Dendritic cell treated with granulocyte-macrophage colony-stimulating factor and Interleukin-4, amounts not matched to agents 40 ng/mL and 50 ng/mL, for 4 days (primary cell): ENCODE data around the gene E2F4.

ENCODE experiments used
- H3K27ac Mint-ChIP-seq: one replicate; pipeline ENCODE4 v1.8.0; 2022; ENCODE audit warnings: mild to moderate bottlenecking, mixed read lengths
- H3K27me3 Mint-ChIP-seq: one replicate; pipeline ENCODE4 v1.8.0; 2022; ENCODE audit warnings: mild to moderate bottlenecking, mixed read lengths
- H3K36me3 Mint-ChIP-seq: one replicate; pipeline ENCODE4 v1.8.0; 2022; ENCODE audit warnings: low read depth, mixed read lengths
- H3K4me1 Mint-ChIP-seq: one replicate; pipeline ENCODE4 v1.8.0; 2022; ENCODE audit warnings: low read depth, mixed read lengths
- H3K4me3 Mint-ChIP-seq: one replicate; pipeline ENCODE4 v1.8.0; 2022; ENCODE audit warnings: mild to moderate bottlenecking, moderate library complexity, mixed read lengths
- H3K9me3 Mint-ChIP-seq: one replicate; pipeline ENCODE4 v1.8.0; 2022; ENCODE audit warnings: mixed read lengths
- intact Hi-C: fragments of 100-400 bp; cut with micrococcal nuclease; formaldehyde crosslinking; loops from one replicate; pipeline ENCODE4 v1.15.0; 2022

The E2F4 gene

GRCh38 chr16:67191995-67192681 lies at the start of gene E2F4:
TSS of gene E2F4 (plus strand) at chr16:67192155. CDS start at chr16:67192228, 73 bp downstream.
- Mint-ChIP-seq H3K27ac (peak within 1 kb of the TSS; percentile 79), H3K36me3 (peaks cover 48% of the 10 kb centered on the region), H3K4me3 (peak within 1 kb of the TSS; percentile 83), H3K9me3 (no peaks in the 10 kb centered on the region), H3K27me3 (peaks cover under 1% of the 10 kb centered on the region), H3K4me1 (peaks cover 50% of the 10 kb centered on the region)
- intact Hi-C loops = loop anchor here (2.0 kb wide), 1 partner anchor 35 kb away; the partner anchor contains the start of gene TMEM208

GRCh38 chr16:67142342-67142741 lies 49.6 kb upstream of the E2F4 start:
- intact Hi-C loops = no loop called here
- peaks cover 7% of the 10 kb centered on the region for H3K4me1 Mint-ChIP-seq

GRCh38 chr16:67144943-67145342 lies 47.0 kb upstream of the E2F4 start:
- intact Hi-C loops = no loop called here
- Mint-ChIP-seq H3K27me3 (peaks cover 19% of the 10 kb centered on the region), H3K4me1 (no peaks in the 10 kb centered on the region), H3K36me3 (peaks cover 98% of the 10 kb centered on the region), H3K4me3 (no peak overlapping the region), H3K27ac (no peak overlapping the region), H3K9me3 (no peaks in the 10 kb centered on the region)

More at GRCh38 chr16:67142342-67142741, 49.6 kb upstream of the E2F4 start:
- Mint-ChIP-seq H3K36me3 (peaks cover 100% of the 10 kb centered on the region), H3K27me3 (no peaks in the 10 kb centered on the region), H3K9me3 (no peaks in the 10 kb centered on the region), H3K4me3 (no peak overlapping the region), H3K27ac (no peak overlapping the region)

- Mint-ChIP-seq H3K9me3 (no peaks in the 10 kb centered on the region), H3K4me3 (no peak overlapping the region), H3K27ac (no peak overlapping the region), H3K36me3 (peaks cover 90% of the 10 kb centered on the region), H3K4me1 (no peaks in the 10 kb centered on the region), H3K27me3 (peaks cover 25% of the 10 kb centered on the region)
- intact Hi-C loops = no loop called here
These were observed 46.2 kb upstream of the E2F4 start for GRCh38 chr16:67145746-67146145.

GRCh38 chr16:67146523-67147357 lies 45.2 kb upstream of the E2F4 start:
- Mint-ChIP-seq H3K36me3 (peaks cover 80% of the 10 kb centered on the region), H3K4me1 (no peaks in the 10 kb centered on the region), H3K9me3 (no peaks in the 10 kb centered on the region), H3K4me3 (no peak overlapping the region), H3K27ac (no peak overlapping the region), H3K27me3 (peaks cover 35% of the 10 kb centered on the region)
- intact Hi-C loops = no loop called here

GRCh38 chr16:67147437-67148140 lies 44.4 kb upstream of the E2F4 start:
- intact Hi-C loops = no loop called here
- Mint-ChIP-seq H3K27me3 (peaks cover 43% of the 10 kb centered on the region), H3K4me1 (peaks cover under 1% of the 10 kb centered on the region), H3K9me3 (no peaks in the 10 kb centered on the region), H3K36me3 (peaks cover 71% of the 10 kb centered on the region), H3K27ac (no peak overlapping the region), H3K4me3 (no peak overlapping the region)

GRCh38 chr16:67148221-67148620 lies 43.7 kb upstream of the E2F4 start:
- Mint-ChIP-seq H3K4me1 (peaks cover 7% of the 10 kb centered on the region), H3K36me3 (peaks cover 69% of the 10 kb centered on the region), H3K27me3 (peaks cover 49% of the 10 kb centered on the region), H3K27ac (no peak overlapping the region), H3K4me3 (no peak overlapping the region), H3K9me3 (no peaks in the 10 kb centered on the region)
- intact Hi-C loops = no loop called here

- intact Hi-C loops = no loop called here
- Mint-ChIP-seq H3K36me3 (peaks cover 68% of the 10 kb centered on the region), H3K4me3 (no peak overlapping the region)
These were observed 43.2 kb upstream of the E2F4 start for GRCh38 chr16:67148656-67149275.

GRCh38 chr16:67149276-67150046 lies 42.5 kb upstream of the E2F4 start:
- Mint-ChIP-seq H3K27me3 (peaks cover 60% of the 10 kb centered on the region), H3K9me3 (no peaks in the 10 kb centered on the region), H3K36me3 (peaks cover 68% of the 10 kb centered on the region), H3K4me1 (peaks cover 9% of the 10 kb centered on the region), H3K27ac (no peak overlapping the region), H3K4me3 (no peak overlapping the region)
- intact Hi-C loops = loop anchor here (10.0 kb wide), 1 partner anchor 45 kb away; the partner anchor contains the start of gene PHAF1

More at GRCh38 chr16:67148656-67149275, 43.2 kb upstream of the E2F4 start:
- H3K27ac Mint-ChIP-seq = no peak overlapping the region
- H3K9me3 Mint-ChIP-seq = no peaks in the 10 kb centered on the region
- peaks cover 53% of the 10 kb centered on the region for H3K27me3 Mint-ChIP-seq
- peaks cover 9% of the 10 kb centered on the region for H3K4me1 Mint-ChIP-seq

- no peak overlapping the region for H3K27ac Mint-ChIP-seq
- H3K4me3 Mint-ChIP-seq = peak overlapping the region; percentile 65
- H3K4me1 Mint-ChIP-seq = peaks cover 12% of the 10 kb centered on the region
- peaks cover 67% of the 10 kb centered on the region for H3K27me3 Mint-ChIP-seq
- no peaks in the 10 kb centered on the region for H3K9me3 Mint-ChIP-seq
- intact Hi-C loops = loop anchor here (10.0 kb wide), 1 partner anchor 45 kb away; the partner anchor contains the start of gene PHAF1
- peaks cover 65% of the 10 kb centered on the region for H3K36me3 Mint-ChIP-seq
These were observed 41.7 kb upstream of the E2F4 start for GRCh38 chr16:67150047-67150832.

GRCh38 chr16:67150833-67151396 lies 41.0 kb upstream of the E2F4 start, which contains the start of gene B3GNT9:
TSS of gene B3GNT9 (minus strand) at chr16:67150998. CDS start at chr16:67150485, 513 bp downstream.
- intact Hi-C loops = loop anchor here (10.0 kb wide), 1 partner anchor 46 kb away; the partner anchor contains the start of gene PHAF1
- H3K4me3 Mint-ChIP-seq = peak within 1 kb of the TSS; percentile 65
- peaks cover 19% of the 10 kb centered on the region for H3K4me1 Mint-ChIP-seq
- peaks cover 64% of the 10 kb centered on the region for H3K36me3 Mint-ChIP-seq
- H3K27ac Mint-ChIP-seq = no peak within 1 kb of the TSS
- no peaks in the 10 kb centered on the region for H3K9me3 Mint-ChIP-seq
- H3K27me3 Mint-ChIP-seq = peaks cover 74% of the 10 kb centered on the region
